GOT3 (cell line): ENCODE data around the gene PLA2G2A.

Experiments
- DNase-seq: peaks from one replicate; lab custom pipeline; 2025; ENCODE audit warnings: mixed read lengths; lab: John Stamatoyannopoulos, UW

The PLA2G2A gene

DNA sequence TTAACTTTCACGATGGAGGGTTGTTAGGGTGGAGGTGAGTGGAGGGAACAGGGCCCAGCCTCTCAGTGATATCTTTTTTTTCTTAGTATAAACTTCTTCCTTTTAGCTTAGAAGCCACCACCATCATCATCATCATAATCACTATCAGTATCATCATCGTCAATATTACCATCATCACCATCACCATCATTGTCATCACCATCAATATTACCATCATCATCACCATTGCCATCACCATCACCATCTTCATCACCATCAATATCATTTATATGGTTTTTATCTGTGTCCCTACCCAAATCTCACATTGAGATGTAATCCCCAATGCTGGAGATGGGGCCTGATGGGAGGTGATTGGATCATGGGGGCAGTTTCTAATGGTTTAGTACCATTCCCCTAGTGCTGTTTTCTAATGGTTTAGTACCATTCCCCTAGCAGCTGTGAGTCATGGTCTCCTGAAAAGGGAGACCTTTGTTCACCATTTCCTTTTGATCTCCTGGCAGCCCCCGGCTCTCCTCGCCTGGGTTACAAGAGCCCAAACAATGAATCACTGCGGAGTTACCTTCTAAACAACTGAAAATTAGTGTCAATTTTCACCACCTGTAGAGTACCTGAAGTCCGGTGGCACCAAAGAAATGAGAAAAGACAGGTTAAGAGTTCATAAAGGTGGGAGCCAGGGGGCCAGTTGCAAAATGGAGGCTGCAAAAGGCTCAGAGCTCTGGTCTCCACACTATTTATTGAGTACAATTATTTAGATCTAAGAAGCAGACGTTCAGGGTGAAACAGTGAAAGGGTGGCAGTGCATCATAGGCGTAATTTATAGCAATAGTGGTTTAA lies 52.9 kb downstream of the PLA2G2A start:
- DNase-seq = no peak
